DLD1 (cell line): ENCODE measurements around the gene WFDC6.

Experiments
- in situ Hi-C: cut with HindIII; loops from 2 replicates; pipeline ENCODE4 v1.10.0; 2017; ENCODE audit warnings: low sequenced_read_pairs

Gene WFDC6

GRCh38 chr20:45523821-45524220, 15.5 kb downstream of the WFDC6 start:
- in situ Hi-C loops: no loop called here

DNA sequence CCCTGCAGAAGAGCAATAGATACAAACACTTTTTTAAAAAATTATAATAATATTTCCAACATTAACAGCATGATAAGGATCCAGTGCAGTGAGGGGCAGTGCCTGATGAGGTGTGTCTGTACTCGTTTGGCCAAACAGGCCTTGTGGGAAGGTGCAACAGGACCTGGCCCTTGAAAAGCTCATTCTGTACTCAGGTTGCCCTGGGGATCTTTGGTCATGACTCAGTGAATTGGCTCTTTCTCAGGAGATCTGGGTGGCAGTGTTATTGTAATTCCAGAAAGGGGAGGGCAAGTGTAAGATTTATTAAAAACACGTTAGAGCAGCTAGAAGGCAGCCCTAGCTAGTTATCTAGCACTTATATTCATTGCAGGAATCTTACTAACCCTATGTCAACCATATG, 21.0 kb downstream of the WFDC6 start:
- in situ Hi-C loops: no loop called here

DNA sequence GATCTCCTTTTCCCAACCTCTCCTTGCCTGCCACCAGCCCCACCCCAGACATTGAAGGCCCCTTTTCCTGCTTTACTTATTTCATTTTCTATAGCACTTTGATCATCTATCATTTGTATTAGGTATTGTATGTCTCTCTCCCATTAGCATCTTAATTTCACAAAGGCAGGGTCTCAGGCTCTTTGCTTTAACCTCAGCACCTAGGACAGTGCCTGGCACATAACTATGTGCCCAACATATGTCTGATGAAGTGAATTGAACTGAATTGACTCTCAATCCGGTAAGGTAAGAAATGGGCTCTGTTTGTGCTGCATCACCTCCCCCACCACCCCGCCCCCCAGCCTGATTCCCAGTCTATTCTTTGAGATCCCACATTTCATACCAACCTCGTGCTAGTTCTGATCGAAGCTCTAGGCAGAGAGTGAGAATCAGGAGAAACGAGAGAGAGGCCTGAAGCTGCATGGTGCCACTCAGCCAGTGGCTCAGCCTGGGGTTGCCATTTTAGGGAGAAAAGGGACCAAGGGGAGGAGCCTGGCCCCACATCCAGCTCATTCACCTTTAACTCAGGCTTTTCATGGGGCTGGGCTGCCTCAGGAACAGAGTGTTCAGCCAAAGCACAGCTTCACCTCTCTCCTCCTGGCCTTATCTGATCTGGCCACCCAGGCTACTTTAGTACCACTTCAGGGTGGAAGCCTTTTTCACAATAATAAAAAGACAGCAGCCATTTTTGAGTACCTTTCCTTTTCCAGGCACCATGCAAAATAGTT, 24.0 kb downstream of the WFDC6 start, which contains the start of gene SPINT3:
TSS of gene SPINT3 (minus strand) at position 476 of the 767 bp plus-strand sequence. CDS start at position 462, 14 bp downstream.
- in situ Hi-C loops: no loop called here

DNA sequence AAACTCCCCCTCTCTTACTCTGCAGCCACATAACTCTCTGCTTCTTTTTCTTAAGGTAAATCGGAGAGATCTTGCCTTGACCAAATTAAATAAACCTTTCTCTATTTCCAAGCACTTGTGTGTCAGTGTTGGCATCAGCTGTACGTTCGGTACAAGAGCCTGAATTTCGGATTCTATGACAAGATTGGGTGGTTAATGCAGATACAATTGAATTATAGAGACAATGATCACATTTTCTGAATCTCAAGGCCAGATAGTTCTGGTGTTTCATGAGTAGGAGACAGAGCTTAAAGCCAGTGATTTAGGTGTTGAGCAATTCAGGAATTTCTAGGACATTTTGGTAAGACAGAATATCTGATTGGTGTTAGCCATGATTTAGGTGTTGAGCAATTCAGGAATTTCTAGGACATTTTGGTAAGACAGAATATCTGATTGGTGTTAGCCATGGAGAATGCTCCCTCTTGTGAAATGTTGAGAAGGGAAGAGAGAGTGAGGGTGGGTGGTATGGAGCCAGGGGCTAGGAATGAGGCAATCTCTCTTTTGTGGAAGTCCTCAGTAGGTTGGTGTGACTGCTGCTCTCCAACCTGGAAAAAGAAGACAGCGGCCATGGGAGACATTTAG, 28.9 kb downstream of the WFDC6 start:
- in situ Hi-C loops: no loop called here

- in situ Hi-C loops: no loop called here
Observed at GRCh38 chr20:45509091-45509490, 30.2 kb downstream of the WFDC6 start.

GRCh38 chr20:45508068-45508886, 31.0 kb downstream of the WFDC6 start:
- in situ Hi-C loops: no loop called here

DNA sequence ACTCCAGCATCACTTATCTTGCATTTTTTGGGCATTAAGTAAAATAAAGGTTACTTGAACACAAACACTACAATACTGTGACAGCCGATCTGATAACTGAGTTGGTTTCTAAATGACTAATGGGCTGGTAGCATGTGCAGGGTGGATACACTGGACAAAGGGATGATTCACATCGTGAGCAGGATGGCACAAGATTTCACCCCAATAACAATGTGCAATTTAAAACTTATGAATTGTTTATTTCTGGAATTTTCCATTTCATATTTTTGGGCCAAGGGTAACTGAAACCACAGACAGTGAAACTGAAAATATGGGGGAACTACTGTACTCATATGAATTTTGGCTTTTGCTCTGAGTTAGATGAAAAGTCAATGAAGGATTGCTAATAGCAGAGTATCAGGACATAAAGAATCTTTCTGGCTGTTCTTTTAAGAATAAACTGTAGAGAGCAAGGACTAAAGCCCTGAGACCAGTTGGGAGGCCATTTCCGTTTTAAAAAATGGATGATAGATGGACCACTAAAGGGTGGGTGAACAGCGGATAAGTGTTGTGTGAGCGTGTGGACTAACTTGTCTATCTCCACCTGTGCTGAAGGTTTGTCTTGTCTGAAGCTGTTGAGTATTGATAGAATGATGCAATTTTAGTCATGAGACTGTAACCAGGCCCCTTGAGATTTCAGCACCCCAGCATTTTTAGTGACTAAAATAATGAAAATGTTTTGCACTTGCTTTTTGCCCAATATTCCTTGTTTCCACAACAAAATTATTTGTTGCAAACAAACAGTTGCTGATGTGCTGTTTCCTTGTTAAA, 32.1 kb downstream of the WFDC6 start:
- in situ Hi-C loops: no loop called here

GRCh38 chr20:45506398-45506797, 32.9 kb downstream of the WFDC6 start:
- in situ Hi-C loops: no loop called here

GRCh38 chr20:45503403-45503802, 35.9 kb downstream of the WFDC6 start:
- in situ Hi-C loops: no loop called here

GRCh38 chr20:45502561-45502960, 36.7 kb downstream of the WFDC6 start:
- in situ Hi-C loops: no loop called here

GRCh38 chr20:45501600-45501999, 37.7 kb downstream of the WFDC6 start:
- in situ Hi-C loops: no loop called here

GRCh38 chr20:45500022-45500421, 39.3 kb downstream of the WFDC6 start:
- in situ Hi-C loops: no loop called here

DNA sequence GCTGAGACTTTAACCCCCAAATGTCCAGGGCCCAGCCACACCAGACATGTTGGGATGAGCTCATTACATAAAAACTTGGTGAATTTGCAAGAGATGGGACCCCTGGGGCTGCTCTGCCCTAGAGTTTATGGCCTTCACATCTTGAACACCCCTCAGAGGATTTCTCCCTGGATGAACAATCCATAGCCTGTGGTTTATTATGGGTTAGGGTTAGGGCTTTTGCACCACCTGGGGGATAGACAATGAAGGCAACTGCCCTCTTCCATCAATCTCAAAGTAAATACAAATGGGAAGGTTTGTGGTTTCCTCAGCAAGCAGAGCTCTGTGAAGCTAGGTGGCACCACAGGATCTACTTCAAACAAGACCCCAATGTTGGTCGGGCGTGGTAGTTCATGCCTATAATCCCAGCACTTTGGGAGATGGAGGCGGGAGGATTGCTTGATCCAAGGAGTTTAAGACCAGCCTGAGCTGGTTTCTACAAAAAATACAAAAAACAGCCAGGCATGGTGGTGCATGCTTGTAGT, 41.2 kb downstream of the WFDC6 start:
- in situ Hi-C loops: loop anchor here (10.0 to 25.0 kb wide), 2 partner anchors 89 to 183 kb away; partner anchors contain the start of gene WFDC8

DNA sequence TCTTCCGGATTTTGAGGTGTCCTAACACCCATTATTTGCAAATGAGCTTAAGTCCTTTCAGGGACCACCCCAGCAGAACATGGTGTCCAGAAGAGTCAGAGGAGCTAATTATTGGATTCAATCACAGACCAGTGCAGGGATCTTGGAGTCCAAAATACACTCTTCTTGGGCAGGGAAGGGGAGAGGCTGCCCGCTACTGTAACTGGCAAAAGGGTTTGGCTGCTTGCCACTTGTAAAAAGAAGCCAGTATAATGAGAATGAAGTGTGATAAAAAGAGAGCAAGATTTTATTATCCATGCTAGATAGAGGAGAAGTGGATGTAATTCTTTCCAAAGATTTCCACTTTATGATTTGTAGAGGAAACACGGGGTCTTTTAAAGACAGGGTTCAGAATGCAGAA, 43.1 kb downstream of the WFDC6 start:
- in situ Hi-C loops: loop anchor here (10.0 to 25.0 kb wide), 2 partner anchors 91 to 181 kb away; partner anchors contain the start of gene WFDC8

DNA sequence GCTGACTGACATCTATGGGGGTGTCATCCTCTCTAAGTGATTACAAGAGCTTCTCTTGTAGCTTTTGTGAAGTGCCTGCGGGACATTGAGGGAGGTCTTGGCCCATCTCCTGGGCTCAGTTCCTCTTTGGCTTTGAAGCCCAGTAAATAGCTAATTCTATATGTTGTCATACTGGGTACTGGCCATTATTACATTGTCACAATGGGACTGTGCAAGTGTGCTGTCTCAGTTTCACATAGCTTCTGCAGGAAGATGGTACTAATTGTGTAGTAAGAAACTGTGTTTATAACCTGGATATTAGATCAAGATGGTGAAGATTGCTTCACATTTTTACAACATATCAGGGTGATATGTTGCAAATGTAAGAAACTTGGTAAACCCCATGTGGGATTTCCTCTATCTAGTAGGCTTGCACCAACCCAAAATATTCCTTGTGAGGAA, 43.8 kb downstream of the WFDC6 start:
- in situ Hi-C loops: loop anchor here (10.0 to 25.0 kb wide), 2 partner anchors 92 to 181 kb away; partner anchors contain the start of gene WFDC8

DNA sequence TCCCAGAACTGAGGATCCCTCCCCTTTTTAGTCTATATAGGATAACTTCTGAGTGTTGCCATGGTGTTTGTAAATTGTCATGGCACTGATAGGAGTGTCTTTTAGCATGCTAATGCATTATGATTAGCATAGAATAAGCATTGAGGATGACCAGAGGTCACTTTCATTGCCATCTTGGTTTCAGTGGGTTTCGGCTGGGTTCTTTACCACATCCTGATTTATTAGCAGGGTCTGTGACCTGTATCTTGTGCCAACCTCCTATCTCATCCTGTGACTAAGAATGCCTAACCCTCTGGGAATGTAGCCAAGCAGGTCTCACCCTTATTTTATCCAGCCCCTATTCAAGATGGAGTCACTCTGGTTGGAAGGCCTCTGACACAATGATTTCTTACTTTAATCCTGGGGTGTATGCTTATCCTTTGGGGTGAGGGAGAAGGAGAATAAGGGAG, 50.2 kb downstream of the WFDC6 start:
- in situ Hi-C loops: loop anchor here (25.0 kb wide), 1 partner anchor 98 kb away; the partner anchor contains the start of gene WFDC8

GRCh38 chr20:45487231-45487635, 52.0 kb downstream of the WFDC6 start:
- in situ Hi-C loops: loop anchor here (25.0 kb wide), 1 partner anchor 100 kb away; the partner anchor contains the start of gene WFDC8

GRCh38 chr20:45485388-45485787, 53.9 kb downstream of the WFDC6 start:
- in situ Hi-C loops: loop anchor here (25.0 kb wide), 1 partner anchor 102 kb away; the partner anchor contains the start of gene WFDC8

DNA sequence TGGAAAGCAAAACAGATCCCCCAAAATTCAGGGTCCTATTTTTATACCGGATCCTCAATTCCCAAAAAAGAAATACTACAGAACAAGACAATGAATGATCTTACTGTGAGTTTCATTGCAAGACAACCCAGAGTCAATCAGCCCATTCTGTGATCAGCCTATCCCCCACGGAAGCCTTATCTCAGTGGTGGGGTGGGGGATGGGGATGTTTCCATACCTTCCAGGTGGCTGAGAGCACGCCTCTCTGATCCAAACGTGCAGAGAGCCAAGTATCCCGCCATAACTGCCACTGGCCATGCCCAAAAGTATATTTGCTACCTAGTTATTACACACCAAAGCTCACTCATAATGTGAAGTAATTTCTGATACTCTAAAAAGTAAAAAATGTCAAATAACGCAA, 54.6 kb downstream of the WFDC6 start:
- in situ Hi-C loops: loop anchor here (25.0 kb wide), 1 partner anchor 103 kb away; the partner anchor contains the start of gene WFDC8
